Measurements from ENCODE around the gene SLC35A4. TPM values are rescaled to one million over a fixed set of nuclear protein-coding genes. Genes with fewer than 3 reads are reported as not detected.

The SLC35A4 gene
- total RNA-seq, 1 donor from 2014 or later: 59.9 TPM

GRCh38 chr5:140603734-140604133 lies 39.1 kb downstream of the SLC35A4 start:
- Mint-ChIP-seq H3K27ac (ENCODE audit: unreplicated experiment) (no peak overlapping the region), H3K4me1 (ENCODE audit: low read depth, unreplicated experiment) (no peaks in the 10 kb centered on the region), H3K9me3 (ENCODE audit: unreplicated experiment) (peaks cover 2% of the 10 kb centered on the region), H3K4me3 (ENCODE audit: unreplicated experiment) (no peak overlapping the region), H3K36me3 (ENCODE audit: low read depth, unreplicated experiment) (no peaks in the 10 kb centered on the region), H3K27me3 (ENCODE audit: low read depth, unreplicated experiment) (peaks cover 11% of the 10 kb centered on the region)
- FAIRE-seq (no peak), DNase-seq (ENCODE audit: low read depth) (no peak)
- H3K36me3 ChIP-seq (ENCODE audit: insufficient read depth, low read length): no peaks in the 10 kb centered on the region
- H3K79me2 ChIP-seq (ENCODE audit: insufficient read depth, low read length): no peaks in the 10 kb centered on the region
- TF ChIP-seq EZH2 (IDR thresholded peaks at IDR 0.05; ENCODE audit: insufficient read depth, low read length) (no peak), CTCF (IDR thresholded peaks at IDR 0.05; ENCODE audit: insufficient read depth, low read depth, low read length) (no peak)
- no peak overlapping the region for H2AFZ ChIP-seq (ENCODE audit: low read depth, low read length)
- no peaks in the 10 kb centered on the region for H4K20me1 ChIP-seq (ENCODE audit: insufficient read depth, low read length)
- no peak overlapping the region for H3K4me2 ChIP-seq (ENCODE audit: low read length)
- H3K9ac ChIP-seq (ENCODE audit: low read length): no peak overlapping the region
- no peaks in the 10 kb centered on the region for H3K27me3 ChIP-seq (ENCODE audit: insufficient read depth, low read length)
- no peak overlapping the region for H3K27ac ChIP-seq (ENCODE audit: low read depth, low read length)
- no peaks in the 10 kb centered on the region for H3K9me3 ChIP-seq (ENCODE audit: insufficient read depth, low read depth, low read length)
- no peak overlapping the region for H3K4me3 ChIP-seq (ENCODE audit: insufficient read depth, low read depth, low read length)
- H3K4me1 ChIP-seq (ENCODE audit: insufficient read depth, low read length): no peaks in the 10 kb centered on the region

- Histone ChIP-seq H3K4me3 (ENCODE audit: insufficient read depth, low read depth, low read length) (no peak overlapping the region), H3K9ac (ENCODE audit: low read length) (no peak overlapping the region), H4K20me1 (ENCODE audit: insufficient read depth, low read length) (no peaks in the 10 kb centered on the region), H3K4me1 (ENCODE audit: insufficient read depth, low read length) (no peaks in the 10 kb centered on the region), H3K4me2 (ENCODE audit: low read length) (no peak overlapping the region), H3K9me3 (ENCODE audit: insufficient read depth, low read depth, low read length) (peaks cover 3% of the 10 kb centered on the region), H2AFZ (ENCODE audit: low read depth, low read length) (no peak overlapping the region), H3K27me3 (ENCODE audit: insufficient read depth, low read length) (no peaks in the 10 kb centered on the region), H3K79me2 (ENCODE audit: insufficient read depth, low read length) (no peaks in the 10 kb centered on the region), H3K27ac (ENCODE audit: low read depth, low read length) (no peak overlapping the region), H3K36me3 (ENCODE audit: insufficient read depth, low read length) (no peaks in the 10 kb centered on the region)
- FAIRE-seq (no peak), DNase-seq (ENCODE audit: low read depth) (no peak)
- no peaks in the 10 kb centered on the region for H3K4me1 Mint-ChIP-seq (ENCODE audit: low read depth, unreplicated experiment)
- H3K36me3 Mint-ChIP-seq (ENCODE audit: low read depth, unreplicated experiment): no peaks in the 10 kb centered on the region
- no peak overlapping the region for H3K4me3 Mint-ChIP-seq (ENCODE audit: unreplicated experiment)
- peaks cover 2% of the 10 kb centered on the region for H3K27me3 Mint-ChIP-seq (ENCODE audit: low read depth, unreplicated experiment)
- TF ChIP-seq CTCF (IDR thresholded peaks at IDR 0.05; ENCODE audit: insufficient read depth, low read depth, low read length): no peak
- TF ChIP-seq EZH2 (IDR thresholded peaks at IDR 0.05; ENCODE audit: insufficient read depth, low read length): no peak
- peaks cover 2% of the 10 kb centered on the region for H3K9me3 Mint-ChIP-seq (ENCODE audit: unreplicated experiment)
- H3K27ac Mint-ChIP-seq (ENCODE audit: unreplicated experiment): no peak overlapping the region
These were observed 41.3 kb downstream of the SLC35A4 start for GRCh38 chr5:140605879-140606278.

GRCh38 chr5:140607031-140607430 lies 42.4 kb downstream of the SLC35A4 start:
- H3K27me3 ChIP-seq (ENCODE audit: insufficient read depth, low read length): no peaks in the 10 kb centered on the region
- H3K36me3 ChIP-seq (ENCODE audit: insufficient read depth, low read length): no peaks in the 10 kb centered on the region
- Mint-ChIP-seq H3K27me3 (ENCODE audit: low read depth, unreplicated experiment) (no peaks in the 10 kb centered on the region), H3K36me3 (ENCODE audit: low read depth, unreplicated experiment) (no peaks in the 10 kb centered on the region), H3K4me3 (ENCODE audit: unreplicated experiment) (no peak overlapping the region), H3K27ac (ENCODE audit: unreplicated experiment) (no peak overlapping the region), H3K9me3 (ENCODE audit: unreplicated experiment) (peaks cover 2% of the 10 kb centered on the region), H3K4me1 (ENCODE audit: low read depth, unreplicated experiment) (peaks cover 9% of the 10 kb centered on the region)
- peaks cover 3% of the 10 kb centered on the region for H3K9me3 ChIP-seq (ENCODE audit: insufficient read depth, low read depth, low read length)
- H3K4me3 ChIP-seq (ENCODE audit: insufficient read depth, low read depth, low read length): no peak overlapping the region
- no peak overlapping the region for H3K27ac ChIP-seq (ENCODE audit: low read depth, low read length)
- H3K4me1 ChIP-seq (ENCODE audit: insufficient read depth, low read length): no peaks in the 10 kb centered on the region
- no peaks in the 10 kb centered on the region for H4K20me1 ChIP-seq (ENCODE audit: insufficient read depth, low read length)
- H2AFZ ChIP-seq (ENCODE audit: low read depth, low read length): no peak overlapping the region
- DNase-seq (ENCODE audit: low read depth) (no peak), FAIRE-seq (no peak)
- H3K4me2 ChIP-seq (ENCODE audit: low read length): no peak overlapping the region
- TF ChIP-seq EZH2 (IDR thresholded peaks at IDR 0.05; ENCODE audit: insufficient read depth, low read length): no peak
- no peak for TF ChIP-seq CTCF (IDR thresholded peaks at IDR 0.05; ENCODE audit: insufficient read depth, low read depth, low read length)
- no peak overlapping the region for H3K9ac ChIP-seq (ENCODE audit: low read length)
- no peaks in the 10 kb centered on the region for H3K79me2 ChIP-seq (ENCODE audit: insufficient read depth, low read length)

Data from astrocyte (in vitro differentiated cells and primary cell).